ENCODE measurements around the gene ARHGEF19.

The ARHGEF19 gene

GRCh38 chr1:16178596-16179497 lies 33.6 kb downstream of the ARHGEF19 start:
- no peak overlapping the region for H3K4me3 ChIP-seq (ENCODE audit: low read depth, low read length)
- no peak for DNase-seq (ENCODE audit: low read depth)
- TF ChIP-seq MYC (IDR thresholded peaks at IDR 0.05; ENCODE audit: low read depth, low read length): no peak

- TF ChIP-seq POLR2A (IDR thresholded peaks at IDR 0.05; ENCODE audit: extremely low read depth, insufficient read length) (no peak), MAX (IDR thresholded peaks at IDR 0.05; ENCODE audit: low read depth, low read length) (no peak), MYC (IDR thresholded peaks at IDR 0.05; ENCODE audit: low read depth, low read length) (no peak)
- DNase-seq (ENCODE audit: low read depth): no peak
- H3K4me3 ChIP-seq (ENCODE audit: low read depth, low read length): no peak overlapping the region
These were observed 35.1 kb downstream of the ARHGEF19 start for GRCh38 chr1:16177306-16177705.

GRCh38 chr1:16176653-16177052 lies 35.8 kb downstream of the ARHGEF19 start:
- DNase-seq (ENCODE audit: low read depth): no peak
- TF ChIP-seq MAX (IDR thresholded peaks at IDR 0.05; ENCODE audit: low read depth, low read length) (no peak), MYC (IDR thresholded peaks at IDR 0.05; ENCODE audit: low read depth, low read length) (no peak), CTCF (IDR thresholded peaks at IDR 0.05; ENCODE audit: low read depth, low read length) (no peak), POLR2A (IDR thresholded peaks at IDR 0.05; ENCODE audit: extremely low read depth, insufficient read length) (no peak)
- no peak overlapping the region for H3K4me3 ChIP-seq (ENCODE audit: low read depth, low read length)

GRCh38 chr1:16175610-16176553 lies 36.6 kb downstream of the ARHGEF19 start:
- H3K4me3 ChIP-seq (ENCODE audit: low read depth, low read length): no peak overlapping the region
- no peak for DNase-seq (ENCODE audit: low read depth)
- TF ChIP-seq MYC (IDR thresholded peaks at IDR 0.05; ENCODE audit: low read depth, low read length) (no peak), MAX (IDR thresholded peaks at IDR 0.05; ENCODE audit: low read depth, low read length) (no peak), POLR2A (IDR thresholded peaks at IDR 0.05; ENCODE audit: extremely low read depth, insufficient read length) (no peak), CTCF (IDR thresholded peaks at IDR 0.05; ENCODE audit: low read depth, low read length) (no peak)

GRCh38 chr1:16174886-16175598 lies 37.4 kb downstream of the ARHGEF19 start:
- H3K4me3 ChIP-seq (ENCODE audit: low read depth, low read length): no peak overlapping the region
- no peak for TF ChIP-seq POLR2A (IDR thresholded peaks at IDR 0.05; ENCODE audit: extremely low read depth, insufficient read length)
- no peak for TF ChIP-seq MAX (IDR thresholded peaks at IDR 0.05; ENCODE audit: low read depth, low read length)
- TF ChIP-seq CTCF (IDR thresholded peaks at IDR 0.05; ENCODE audit: low read depth, low read length): no peak
- TF ChIP-seq MYC (IDR thresholded peaks at IDR 0.05; ENCODE audit: low read depth, low read length): no peak
- no peak for DNase-seq (ENCODE audit: low read depth)

GRCh38 chr1:16174261-16174868 lies 38.1 kb downstream of the ARHGEF19 start:
- H3K4me3 ChIP-seq (ENCODE audit: low read depth, low read length): no peak overlapping the region
- TF ChIP-seq POLR2A (IDR thresholded peaks at IDR 0.05; ENCODE audit: extremely low read depth, insufficient read length) (no peak), CTCF (IDR thresholded peaks at IDR 0.05; ENCODE audit: low read depth, low read length) (no peak), MAX (IDR thresholded peaks at IDR 0.05; ENCODE audit: low read depth, low read length) (no peak), MYC (IDR thresholded peaks at IDR 0.05; ENCODE audit: low read depth, low read length) (no peak)
- DNase-seq (ENCODE audit: low read depth): no peak
